Stomach (tissue), 4 donors: Measurements from ENCODE around the gene CCDC9.
A peak's percentile ranks its signal among the peaks of the same experiment; 100 is the strongest.

Experiments used
- EP300 ChIP-seq: sonication (generic); formaldehyde crosslinking; IDR thresholded peaks from one replicate; pipeline ENCODE4 v1.6.1; 2017; ENCODE audit warnings: antibody characterized with exemption
- POLR2A ChIP-seq, 4 donors: fragments of 450-650 bp; IDR thresholded peaks; one replicate each; pipeline ENCODE4 v1.6.1; 2016; ENCODE audit warnings: antibody characterized with exemption in 4 of 4, control low read depth in 2 of 4, mild to moderate bottlenecking in 1 of 4, moderate library complexity in 1 of 4
- TF ChIP-seq, protein P1 (sequence below), 7 experiments: fragments of 450-650 bp in 4 of 7; fragments of 200-600 bp in 3 of 7; sonication (generic) in 3 of 7; IDR thresholded peaks; one replicate each; pipeline ENCODE4 v1.5.1; 2016 to 2019; ENCODE audit warnings: antibody characterized with exemption in 7 of 7, control low read depth in 2 of 7, mild to moderate bottlenecking in 1 of 7

DNA sequence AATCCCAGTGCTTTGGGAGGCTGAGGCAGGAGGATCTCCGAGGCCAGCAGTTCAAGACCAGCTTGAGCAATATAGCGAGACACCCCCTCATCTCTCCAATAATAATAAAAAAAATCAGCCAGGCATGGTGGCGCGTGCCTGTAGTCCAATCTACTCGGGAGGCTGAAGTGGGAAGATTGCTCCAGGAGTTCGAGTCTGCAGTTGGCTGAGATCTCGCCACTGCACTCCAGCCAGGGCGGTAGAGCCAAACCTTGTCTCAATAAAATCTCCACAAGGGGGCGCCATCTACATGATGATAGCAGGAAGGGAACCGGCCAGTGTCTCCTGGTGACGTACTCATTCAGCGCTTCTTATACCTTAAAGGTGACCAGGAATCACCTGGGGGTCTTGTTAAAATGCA, 39.7 kb downstream of the CCDC9 start:
- TF ChIP-seq, protein P1, sequence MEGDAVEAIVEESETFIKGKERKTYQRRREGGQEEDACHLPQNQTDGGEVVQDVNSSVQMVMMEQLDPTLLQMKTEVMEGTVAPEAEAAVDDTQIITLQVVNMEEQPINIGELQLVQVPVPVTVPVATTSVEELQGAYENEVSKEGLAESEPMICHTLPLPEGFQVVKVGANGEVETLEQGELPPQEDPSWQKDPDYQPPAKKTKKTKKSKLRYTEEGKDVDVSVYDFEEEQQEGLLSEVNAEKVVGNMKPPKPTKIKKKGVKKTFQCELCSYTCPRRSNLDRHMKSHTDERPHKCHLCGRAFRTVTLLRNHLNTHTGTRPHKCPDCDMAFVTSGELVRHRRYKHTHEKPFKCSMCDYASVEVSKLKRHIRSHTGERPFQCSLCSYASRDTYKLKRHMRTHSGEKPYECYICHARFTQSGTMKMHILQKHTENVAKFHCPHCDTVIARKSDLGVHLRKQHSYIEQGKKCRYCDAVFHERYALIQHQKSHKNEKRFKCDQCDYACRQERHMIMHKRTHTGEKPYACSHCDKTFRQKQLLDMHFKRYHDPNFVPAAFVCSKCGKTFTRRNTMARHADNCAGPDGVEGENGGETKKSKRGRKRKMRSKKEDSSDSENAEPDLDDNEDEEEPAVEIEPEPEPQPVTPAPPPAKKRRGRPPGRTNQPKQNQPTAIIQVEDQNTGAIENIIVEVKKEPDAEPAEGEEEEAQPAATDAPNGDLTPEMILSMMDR (IDR thresholded peaks at IDR 0.05), result peak in 5 of 7 experiments; percentile 21 to 87 (median 67)
- TF ChIP-seq POLR2A (IDR thresholded peaks at IDR 0.05), result no peak
- no peak for TF ChIP-seq EP300
